ENCODE results near the gene CFAP107. TPM values are rescaled to one million over a fixed set of nuclear protein-coding genes. Genes with fewer than 3 reads are reported as not detected.

CFAP107 gene
- total and polyA plus RNA-seq, 2 donors from 2014 or later, result not detected

- Histone ChIP-seq H3K27ac (ENCODE audit: low read depth in 2 of 2, low read length in 2 of 2) (no peak overlapping the region), H3K4me1 (ENCODE audit: control insufficient read depth in 2 of 3, insufficient read depth in 2 of 3, low read depth in 1 of 3, low read length in 3 of 3) (no peaks in the 10 kb centered on the region), H3K36me3 (ENCODE audit: control insufficient read depth in 2 of 3, insufficient read depth in 3 of 3, low read length in 3 of 3) (no peaks in the 10 kb centered on the region), H3K27me3 (ENCODE audit: control insufficient read depth, insufficient read depth, low read length) (no peaks in the 10 kb centered on the region), H3K9ac (ENCODE audit: low read length in 3 of 3) (no peak overlapping the region), H3K4me3 (ENCODE audit: low read length in 3 of 3) (no peak overlapping the region), H3K9me3 (ENCODE audit: control insufficient read depth in 2 of 3, insufficient read depth in 1 of 3, low read length in 3 of 3) (peaks cover 0 to 8% (median 6%) of the 10 kb centered on the region in 3 donors)
- intact Hi-C loops (cut with DNase I), result no loop called here
- TF ChIP-seq CTCF (IDR thresholded peaks at IDR 0.05; ENCODE audit: borderline replicate concordance, extremely low read depth, insufficient read depth), result no peak
- DNase-seq, result no peak
- FAIRE-seq, result no peak
These were observed 42.1 kb upstream of the CFAP107 start for GRCh38 chr1:12703821-12704451.

DNA sequence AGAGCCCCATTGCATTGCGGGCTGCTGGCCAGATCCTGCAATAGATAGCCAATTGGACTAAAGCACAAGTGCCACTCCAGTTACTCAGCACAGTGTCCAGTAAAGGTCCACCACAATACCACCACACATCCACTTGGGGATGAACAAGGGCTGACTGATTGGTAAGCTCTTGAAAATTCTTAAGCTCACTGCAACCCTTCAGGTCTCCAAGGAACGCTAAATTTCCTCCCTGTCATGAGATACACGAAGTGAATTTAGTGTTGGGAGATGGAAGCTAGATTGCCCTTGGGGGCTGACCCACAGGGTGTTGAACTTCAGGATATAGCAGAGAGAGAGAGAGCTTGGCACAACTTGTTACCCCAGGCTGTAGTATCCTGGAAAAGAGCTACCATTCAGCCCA, 39.9 kb upstream of the CFAP107 start:
- peaks cover 0 to 8% (median 4%) of the 10 kb centered on the region in 3 donors for H3K9me3 ChIP-seq (ENCODE audit: control insufficient read depth in 2 of 3, insufficient read depth in 1 of 3, low read length in 3 of 3)
- no peaks in the 10 kb centered on the region for H3K36me3 ChIP-seq (ENCODE audit: control insufficient read depth in 2 of 3, insufficient read depth in 3 of 3, low read length in 3 of 3)
- FAIRE-seq (no peak), DNase-seq (no peak)
- no peak overlapping the region for H3K4me3 ChIP-seq (ENCODE audit: low read length in 3 of 3)
- H3K4me1 ChIP-seq (ENCODE audit: control insufficient read depth in 2 of 3, insufficient read depth in 2 of 3, low read depth in 1 of 3, low read length in 3 of 3), result no peaks in the 10 kb centered on the region
- intact Hi-C loops (cut with DNase I), result no loop called here
- TF ChIP-seq CTCF (IDR thresholded peaks at IDR 0.05; ENCODE audit: borderline replicate concordance, extremely low read depth, insufficient read depth), result no peak
- no peak overlapping the region for H3K9ac ChIP-seq (ENCODE audit: low read length in 3 of 3)
- no peaks in the 10 kb centered on the region for H3K27me3 ChIP-seq (ENCODE audit: control insufficient read depth, insufficient read depth, low read length)
- H3K27ac ChIP-seq (ENCODE audit: low read depth in 2 of 2, low read length in 2 of 2), result no peak overlapping the region

- no peak overlapping the region for H3K27ac ChIP-seq (ENCODE audit: low read depth in 2 of 2, low read length in 2 of 2)
- intact Hi-C loops (cut with DNase I), result no loop called here
- no peaks in the 10 kb centered on the region for H3K36me3 ChIP-seq (ENCODE audit: control insufficient read depth in 2 of 3, insufficient read depth in 3 of 3, low read length in 3 of 3)
- no peaks in the 10 kb centered on the region for H3K27me3 ChIP-seq (ENCODE audit: control insufficient read depth, insufficient read depth, low read length)
- no peak for TF ChIP-seq CTCF (IDR thresholded peaks at IDR 0.05; ENCODE audit: borderline replicate concordance, extremely low read depth, insufficient read depth)
- DNase-seq, result no peak
- no peak overlapping the region for H3K9ac ChIP-seq (ENCODE audit: low read length in 3 of 3)
- peaks cover 0 to 4% (median 1%) of the 10 kb centered on the region in 3 donors for H3K9me3 ChIP-seq (ENCODE audit: control insufficient read depth in 2 of 3, insufficient read depth in 1 of 3, low read length in 3 of 3)
- no peak for FAIRE-seq
- H3K4me1 ChIP-seq (ENCODE audit: control insufficient read depth in 2 of 3, insufficient read depth in 2 of 3, low read depth in 1 of 3, low read length in 3 of 3), result no peaks in the 10 kb centered on the region
- no peak overlapping the region for H3K4me3 ChIP-seq (ENCODE audit: low read length in 3 of 3)
These were observed 37.5 kb upstream of the CFAP107 start for GRCh38 chr1:12708396-12709090.

Data from kidney (tissue), 14 donors.